Spleen (tissue), 7 donors: ENCODE results near the gene TBCD.

Source experiments
- CTCF ChIP-seq, 11 experiments: fragments of 200-600 bp in 7 of 11; fragments of 450-650 bp in 4 of 11; sonication (generic) in 4 of 11; IDR thresholded peaks in 8 of 11; conservative IDR thresholded peaks in 3 of 11; 1 replicate in 7 of 11; 2 replicates in 4 of 11; pipeline versions ENCODE4 v1.4.0 to v1.8.0; 2016 to 2021; ENCODE audit warnings: antibody characterized with exemption in 11 of 11, inconsistent platforms in 4 of 11, mild to moderate bottlenecking in 1 of 11
- POLR2A ChIP-seq, 3 donors: fragments of 450-650 bp; IDR thresholded peaks; one replicate each; pipeline ENCODE4 v1.5.1; 2017; ENCODE audit warnings: antibody characterized with exemption in 3 of 3, mild to moderate bottlenecking in 1 of 3
- POLR2AphosphoS5 ChIP-seq, 3 donors: sonication (generic); formaldehyde crosslinking; IDR thresholded peaks; one replicate each; pipeline ENCODE4 v1.5.1; 2017; ENCODE audit warnings: antibody characterized with exemption in 3 of 3
- donor health status: DM: no; HTN: no; CAD: no; lungs with moderate emphysema.
- donor health status: DM: no; HTN: no; CAD: no.
- donor health status: DM: no; HTN: no; CAD: no.

- no peak for TF ChIP-seq POLR2AphosphoS5 (IDR thresholded peaks at IDR 0.05)
- no peak for TF ChIP-seq CTCF (IDR thresholded peaks at IDR 0.05 in 8 of 11, conservative IDR thresholded peaks at IDR 0.05 in 3 of 11)
- no peak for TF ChIP-seq POLR2A (IDR thresholded peaks at IDR 0.05)
Observed at GRCh38 chr17:82899941-82900340, 148.1 kb downstream of the TBCD start.
